GM19025 (cell line): ENCODE data around the gene FCER1G.
"Not testable (repeated sequence)": the region's sequence is repeated elsewhere in the genome, so short reads cannot be mapped to it uniquely, and the experiment has no call there.

ENCODE experiments used
- ATAC-seq: cut with Tn5 transposase; IDR thresholded peaks from one replicate; pipeline ENCODE4 v1.9.1; 2021; ENCODE audit warnings: mild to moderate bottlenecking, low read depth, moderate library complexity; ENCODE audit not compliant: unreplicated experiment

The FCER1G gene

DNA sequence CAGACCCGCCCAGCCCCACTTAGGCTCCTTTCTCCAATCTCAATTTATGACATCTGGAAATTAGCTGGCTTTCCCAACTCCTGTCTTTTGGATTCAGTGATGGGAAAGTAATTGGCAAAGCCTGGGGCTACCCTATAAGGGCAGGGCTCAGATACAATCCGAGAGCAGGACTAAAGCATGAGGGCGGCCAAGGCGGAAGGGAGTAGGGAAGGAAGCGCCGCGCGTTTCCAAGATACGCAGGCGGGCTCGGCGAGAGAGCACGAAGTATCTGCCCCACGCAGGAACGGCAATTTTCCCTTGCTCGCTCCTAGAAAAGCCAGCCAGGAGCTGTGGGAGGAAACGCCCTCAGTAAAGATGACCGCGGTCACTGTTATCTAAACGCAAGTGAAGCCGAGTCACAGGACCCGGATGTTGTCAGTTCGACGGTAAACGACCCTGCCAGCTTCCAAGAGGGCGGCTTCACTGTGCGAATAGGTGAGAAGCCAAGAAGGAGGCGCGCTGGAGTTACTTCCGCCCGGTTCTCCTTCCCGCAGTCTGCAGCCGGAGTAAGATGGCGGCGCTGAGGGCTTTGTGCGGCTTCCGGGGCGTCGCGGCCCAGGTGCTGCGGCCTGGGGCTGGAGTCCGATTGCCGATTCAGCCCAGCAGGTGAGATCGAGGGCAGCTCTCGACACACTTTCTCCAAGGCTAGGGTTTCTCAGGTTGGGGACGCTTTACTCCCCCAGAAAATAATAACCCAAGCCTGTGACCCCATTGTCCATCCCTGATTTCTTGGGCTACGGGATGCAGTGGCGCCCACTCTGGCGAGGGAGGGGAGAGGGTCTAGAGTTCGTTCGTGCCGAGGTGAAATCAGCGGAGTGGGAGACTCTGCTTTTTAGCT is 13.0 kb upstream of the FCER1G start, which contains the start of gene NDUFS2:
TSS of gene NDUFS2 (plus strand) at position 532 of the 877 bp plus-strand sequence. CDS start at position 551, 19 bp downstream.
- ATAC-seq: peak; percentile 99

DNA sequence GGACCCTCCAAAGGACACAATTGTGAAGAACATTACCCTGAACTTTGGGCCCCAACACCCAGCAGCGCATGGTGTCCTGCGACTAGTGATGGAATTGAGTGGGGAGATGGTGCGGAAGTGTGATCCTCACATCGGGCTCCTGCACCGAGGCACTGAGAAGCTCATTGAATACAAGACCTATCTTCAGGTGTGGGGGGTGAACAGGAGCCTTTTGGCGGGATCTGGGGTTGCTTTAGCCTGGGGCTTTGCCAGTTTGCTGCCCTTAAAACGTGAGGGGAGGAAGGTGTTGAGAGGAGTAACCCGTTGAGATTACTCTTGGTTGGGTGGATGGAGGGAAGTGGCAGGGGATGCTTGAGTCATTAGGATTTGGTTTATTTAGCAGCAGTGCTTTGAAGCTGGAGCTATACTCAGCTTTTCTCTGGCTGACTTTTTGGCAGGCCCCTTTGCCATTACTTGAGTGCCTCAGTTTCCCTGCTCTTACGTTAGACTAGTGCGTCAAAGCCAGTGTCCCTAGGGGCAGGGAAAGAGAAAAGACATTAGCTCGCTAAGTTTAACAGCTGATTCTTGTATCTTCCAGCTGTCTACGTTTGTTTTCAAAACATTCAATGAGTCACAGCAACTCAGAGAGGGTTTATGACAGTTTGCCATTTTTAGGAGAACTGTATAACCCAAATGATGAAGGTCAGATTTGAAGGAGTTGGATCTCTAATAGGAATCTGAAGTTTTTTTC is 8.5 kb upstream of the FCER1G start:
- ATAC-seq: no peak

GRCh38 chr1:161207173-161207572 is 7.9 kb upstream of the FCER1G start:
- no peak for ATAC-seq

DNA sequence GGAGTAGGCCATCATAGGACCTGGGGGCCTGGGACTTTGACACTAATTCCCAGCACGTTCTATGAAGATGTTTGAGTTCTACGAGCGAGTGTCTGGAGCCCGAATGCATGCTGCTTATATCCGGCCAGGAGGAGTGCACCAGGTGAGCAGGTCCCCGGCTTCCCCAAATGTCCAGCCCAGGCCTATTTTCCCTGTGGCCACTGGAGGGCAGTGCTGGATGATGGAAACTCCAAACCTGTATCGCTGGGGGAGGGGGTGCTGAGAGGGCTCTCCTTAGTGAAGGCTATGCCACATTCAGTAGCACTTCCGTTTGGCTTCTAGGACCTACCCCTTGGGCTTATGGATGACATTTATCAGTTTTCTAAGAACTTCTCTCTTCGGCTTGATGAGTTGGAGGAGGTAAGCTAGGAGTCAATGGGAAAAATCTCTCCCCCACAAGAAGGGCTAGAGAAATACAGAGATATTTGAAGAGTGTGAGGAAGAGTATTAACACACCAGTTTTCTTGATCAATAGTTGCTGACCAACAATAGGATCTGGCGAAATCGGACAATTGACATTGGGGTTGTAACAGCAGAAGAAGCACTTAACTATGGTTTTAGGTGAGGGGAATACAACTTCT is 5.2 kb upstream of the FCER1G start:
- ATAC-seq: no peak

GRCh38 chr1:161214369-161214768 is 726 bp upstream of the FCER1G start:
- ATAC-seq: no peak

DNA sequence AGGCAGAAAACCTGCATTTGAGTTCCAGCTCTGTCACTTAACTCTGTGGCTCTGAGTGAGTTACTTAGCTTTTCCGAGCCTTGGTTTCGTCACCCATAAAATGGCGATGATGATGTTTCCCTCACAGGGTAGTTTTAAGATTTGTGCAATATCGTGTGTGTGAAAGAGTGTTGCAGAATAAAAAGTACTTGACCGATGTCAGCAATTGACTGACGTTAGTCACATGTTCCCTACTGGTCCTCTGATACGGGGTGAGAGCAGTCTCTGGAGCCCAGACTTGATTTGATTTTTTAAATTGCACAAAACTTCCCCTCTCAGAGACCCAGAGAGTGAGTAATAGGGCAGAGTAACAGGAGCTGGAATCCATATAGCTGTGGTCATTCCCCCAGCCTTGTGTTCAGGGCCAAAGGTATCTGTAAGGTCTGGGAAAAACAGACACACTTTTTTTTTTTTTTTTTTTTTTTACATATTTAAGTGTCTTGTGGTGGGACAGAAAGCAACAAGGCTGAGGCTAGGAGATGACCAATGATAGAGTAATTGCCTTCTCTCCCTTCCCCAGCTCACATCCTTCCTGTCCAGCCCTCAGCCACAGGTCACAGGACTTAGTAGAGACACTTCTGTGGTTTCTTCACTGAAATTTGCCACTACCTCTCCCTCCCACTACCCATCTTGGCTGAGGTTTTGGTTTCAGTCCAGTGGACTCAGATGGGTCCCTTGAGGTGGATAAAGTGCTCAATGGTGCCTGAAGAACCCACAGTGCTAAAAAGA is 2.0 kb downstream of the FCER1G start:
- peak; percentile 80 for ATAC-seq

DNA sequence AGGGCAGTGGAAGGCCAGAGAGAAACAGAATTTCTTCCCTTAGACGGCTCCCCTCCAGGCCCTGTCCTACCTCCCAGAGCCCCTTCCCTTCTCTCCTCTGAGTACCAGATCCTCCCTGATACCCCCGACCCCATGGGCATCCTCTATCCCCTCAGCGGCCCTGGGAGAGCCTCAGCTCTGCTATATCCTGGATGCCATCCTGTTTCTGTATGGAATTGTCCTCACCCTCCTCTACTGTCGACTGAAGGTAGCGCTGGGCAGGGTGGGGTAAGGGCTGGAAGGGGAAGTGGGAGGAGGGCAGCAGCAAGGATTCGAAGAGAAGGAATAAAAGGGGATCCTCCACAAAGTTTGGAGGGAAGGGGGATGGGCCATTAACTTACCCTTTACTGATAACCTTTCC is 2.7 kb downstream of the FCER1G start:
- no peak for ATAC-seq

DNA sequence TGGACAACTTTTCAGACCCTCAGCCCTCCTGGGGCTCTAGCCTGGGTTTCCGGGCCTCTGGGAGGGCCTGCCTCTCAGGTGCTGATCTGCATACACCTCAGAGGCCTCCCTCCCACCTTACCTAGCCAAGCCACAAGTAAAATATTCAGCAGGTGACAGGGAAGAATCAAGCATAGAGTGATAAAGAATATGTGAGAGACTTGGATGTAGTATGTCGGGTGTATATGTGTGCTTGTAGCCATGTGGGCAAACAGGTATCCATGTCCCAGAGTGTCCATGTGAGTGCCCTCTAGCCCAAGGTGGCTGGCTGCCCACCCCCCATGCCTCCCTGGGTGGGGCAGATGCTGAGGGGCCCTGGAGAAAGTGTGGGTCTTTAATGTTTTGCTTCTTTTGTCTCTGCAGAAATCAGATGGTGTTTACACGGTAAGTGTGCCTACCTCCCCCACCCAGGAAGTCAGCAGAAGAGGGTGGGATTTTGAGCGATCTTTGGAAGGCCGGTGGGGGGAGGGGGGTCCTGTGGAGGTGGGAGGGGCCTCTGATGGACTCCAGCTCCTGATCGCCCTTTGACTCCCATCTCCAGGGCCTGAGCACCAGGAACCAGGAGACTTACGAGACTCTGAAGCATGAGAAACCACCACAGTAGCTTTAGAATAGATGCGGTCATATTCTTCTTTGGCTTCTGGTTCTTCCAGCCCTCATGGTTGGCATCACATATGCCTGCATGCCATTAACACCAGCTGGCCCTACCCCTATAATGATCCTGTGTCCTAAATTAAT is 3.4 kb downstream of the FCER1G start:
- no peak for ATAC-seq

DNA sequence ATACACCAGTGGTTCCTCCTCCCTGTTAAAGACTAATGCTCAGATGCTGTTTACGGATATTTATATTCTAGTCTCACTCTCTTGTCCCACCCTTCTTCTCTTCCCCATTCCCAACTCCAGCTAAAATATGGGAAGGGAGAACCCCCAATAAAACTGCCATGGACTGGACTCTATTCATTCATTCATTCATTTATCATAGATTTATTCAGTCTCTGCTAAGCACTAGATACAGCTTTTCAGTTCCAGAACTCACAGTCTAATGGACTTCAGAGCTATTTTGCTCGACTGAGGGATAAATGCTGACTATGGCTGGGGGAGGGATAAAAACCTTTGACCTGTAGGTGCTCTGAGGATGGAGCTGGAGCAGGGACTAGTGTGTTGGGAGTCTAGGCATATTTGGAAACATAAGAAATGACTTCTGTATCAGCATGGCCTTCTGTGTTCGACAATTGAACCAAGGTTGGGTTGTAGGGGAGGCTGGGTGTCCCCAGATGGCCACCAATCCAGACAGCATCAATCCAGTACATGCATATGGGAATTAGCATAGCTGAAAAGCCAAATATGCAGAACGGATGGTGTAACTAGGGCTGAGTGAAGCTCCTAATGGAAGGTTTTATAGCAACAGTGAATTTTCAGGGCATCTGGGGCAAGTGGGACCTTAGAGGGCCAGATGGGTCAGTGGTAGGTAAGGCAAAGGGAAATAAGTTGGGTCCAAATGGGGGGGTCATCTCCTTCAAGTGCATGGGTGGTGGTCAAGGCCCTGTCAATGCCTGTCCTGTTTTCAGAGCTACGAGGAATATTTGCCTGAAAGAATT is 4.2 kb downstream of the FCER1G start:
- ATAC-seq: no peak

GRCh38 chr1:161220002-161220401 is 4.9 kb downstream of the FCER1G start:
- ATAC-seq: no peak

GRCh38 chr1:161222175-161223019 is 7.3 kb downstream of the FCER1G start:
- ATAC-seq: no peak

DNA sequence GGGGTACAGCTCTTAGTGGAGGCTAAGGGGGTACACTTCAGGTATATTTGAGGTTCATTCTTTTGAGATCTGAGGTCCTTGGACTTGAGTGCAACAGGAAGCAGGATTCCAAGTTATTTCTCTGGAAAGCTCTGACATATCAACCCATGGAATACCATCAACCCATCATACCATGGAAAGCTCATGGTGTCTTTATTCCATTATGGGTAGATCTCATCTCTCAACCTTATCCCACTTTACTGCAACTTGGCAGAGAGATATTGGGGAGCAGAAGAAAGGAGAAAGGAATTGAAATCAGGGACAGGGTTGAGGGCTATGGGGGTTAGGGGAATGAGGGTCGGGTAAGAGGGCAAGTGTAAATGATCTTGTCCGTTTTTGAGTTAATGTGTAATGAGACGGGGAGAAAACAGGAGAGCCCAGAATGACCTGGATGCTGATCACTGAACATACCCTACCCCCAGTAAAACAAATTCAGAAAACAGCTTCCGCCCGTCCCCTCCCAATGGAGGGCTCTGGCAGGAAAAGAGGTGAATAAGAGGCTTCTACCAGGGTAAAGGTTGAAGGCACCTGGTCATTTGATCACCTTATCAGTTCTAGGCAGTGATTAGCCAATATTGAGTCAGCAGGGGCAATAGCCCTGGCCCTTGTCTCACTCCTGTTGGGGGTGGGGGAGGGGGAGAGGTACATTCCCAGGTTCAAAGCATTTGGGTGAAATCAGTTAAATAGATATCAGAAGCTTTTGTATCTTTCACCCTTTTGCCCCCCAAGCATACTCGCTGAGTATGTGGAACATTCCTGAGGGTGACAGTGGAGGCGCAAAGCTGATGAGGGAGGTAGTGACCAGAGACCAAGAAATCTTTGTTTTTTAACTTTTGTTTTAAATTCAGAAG is 9.0 kb downstream of the FCER1G start:
- ATAC-seq: no peak

DNA sequence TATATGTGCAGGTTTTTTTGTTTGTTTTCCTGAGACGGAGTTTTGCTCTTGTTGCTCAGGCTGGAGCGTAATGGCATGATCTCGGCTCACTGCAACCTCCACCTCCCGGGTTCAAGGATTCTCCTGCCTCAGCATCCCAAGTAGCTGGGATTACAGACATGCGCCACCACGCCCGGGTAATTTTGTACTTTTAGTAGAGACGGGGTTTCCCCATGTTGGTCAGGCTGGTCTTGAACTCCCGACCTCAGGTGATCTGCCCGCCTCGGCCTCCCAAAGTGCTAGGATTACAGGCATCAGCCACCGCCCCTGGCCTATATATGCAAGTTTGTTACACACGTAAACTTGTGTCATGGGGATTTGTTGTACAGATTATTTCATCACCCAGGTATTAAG is 9.6 kb downstream of the FCER1G start:
- ATAC-seq: not testable (repeated sequence)

DNA sequence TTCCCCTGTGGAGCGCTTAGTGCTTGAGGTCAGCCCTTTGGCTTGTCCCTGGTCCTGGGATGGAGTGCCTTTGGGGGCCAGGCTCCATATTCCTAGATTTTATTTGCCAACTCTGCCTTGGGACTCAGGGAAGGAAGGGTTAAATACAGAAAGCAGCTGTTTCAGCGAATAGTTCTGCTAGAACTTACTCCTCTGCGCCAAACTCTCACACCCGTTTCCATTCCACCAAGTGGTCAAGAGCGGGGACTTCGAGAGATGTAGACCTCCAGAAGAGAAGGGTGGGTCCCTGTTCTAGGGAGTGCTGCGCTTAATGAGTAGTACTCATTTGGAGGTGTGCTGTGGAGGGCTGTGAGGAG is 10.1 kb downstream of the FCER1G start:
- ATAC-seq: no peak

- ATAC-seq: peak; percentile 96
Measured at GRCh38 chr1:161225534-161226319, 10.6 kb downstream of the FCER1G start, which contains the start of gene TOMM40L. Gene TOMM40L, plus strand, starts transcription at chr1:161226060. Its CDS starts 430 bp downstream, at chr1:161226490.

DNA sequence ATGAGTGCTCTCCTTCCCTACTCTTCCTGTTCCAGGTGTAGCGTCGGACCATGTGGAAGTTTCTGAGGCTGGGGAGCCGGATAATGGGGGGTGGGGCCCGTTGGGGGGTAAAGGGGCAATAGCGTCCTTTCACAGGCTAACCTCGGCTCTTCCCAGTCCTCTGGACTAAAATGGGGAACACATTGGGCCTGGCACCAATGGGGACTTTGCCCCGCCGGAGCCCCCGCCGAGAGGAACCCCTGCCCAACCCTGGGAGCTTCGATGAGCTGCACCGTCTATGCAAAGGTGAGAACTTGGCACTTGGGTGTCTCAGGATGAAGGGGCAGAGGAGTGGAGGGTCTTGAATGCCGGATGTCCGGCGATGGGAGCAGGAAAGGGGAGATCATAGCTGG is 11.2 kb downstream of the FCER1G start:
- no peak for ATAC-seq
